ENCODE results near the gene ZNF786. TPM values are rescaled to one million over a fixed set of nuclear protein-coding genes. Genes with fewer than 3 reads are reported as not detected.

Gene ZNF786
- total and polyA plus RNA-seq, 9 of the 15 experiments (the other 6 are each of a cell fraction or from before 2014, with no cell fraction given) = 0.31 to 5.4 (median 3.0) TPM

GRCh38 chr7:149028346-149029109 lies 62.0 kb downstream of the ZNF786 start, which contains the start of gene PDIA4 (continued):
- peak; percentile 86 for TF ChIP-seq PRDM10 (IDR thresholded peaks at IDR 0.05; ENCODE audit: partially characterized antibody)
- no peak for TF ChIP-seq IRF9 (tag; IDR thresholded peaks at IDR 0.05)
- TF ChIP-seq RFX5 (IDR thresholded peaks at IDR 0.05; ENCODE audit: low read depth, low read length) = peak; percentile 40
- TF ChIP-seq ZNF583 (CRISPR knock-in tag; IDR thresholded peaks at IDR 0.05) = 0 out of 2 replicates have a peak, but pooled peaks have one; percentile 14
- TF ChIP-seq ZNF431 (CRISPR knock-in tag; IDR thresholded peaks at IDR 0.05) = peak; percentile 75
- peak; percentile 74 for TF ChIP-seq ATF1 (CRISPR knock-in tag; IDR thresholded peaks at IDR 0.05)
- TF ChIP-seq ATF1 (tag; IDR thresholded peaks at IDR 0.05) = peak; percentile 96
- TF ChIP-seq REST (IDR thresholded peaks at IDR 0.05; ENCODE audit: borderline replicate concordance) = no peak
- peak; percentile 37; the same call in 1 of the 2 replicates for TF ChIP-seq REST (CRISPR knock-in tag; IDR thresholded peaks at IDR 0.05; ENCODE audit: low read depth)
- peak; percentile 17 to 45; a peak in 2 of 4 replicates for TF ChIP-seq TBL1XR1 (IDR thresholded peaks at IDR 0.05; ENCODE audit: low read length in 2 of 2)
- 0 out of 2 replicates have a peak, but pooled peaks have one; percentile 85 for TF ChIP-seq FOXK1 (CRISPR knock-in tag; IDR thresholded peaks at IDR 0.05; ENCODE audit: borderline replicate concordance)
- TF ChIP-seq NFIC (IDR thresholded peaks at IDR 0.05) = peak; percentile 77
- TF ChIP-seq KDM4B (IDR thresholded peaks at IDR 0.05; ENCODE audit: borderline replicate concordance in 2 of 2, low read depth in 1 of 2) = peak in 1 of 2 experiments; percentile 19; a peak in 1 of 4 replicates
- peak; percentile 75 for TF ChIP-seq CHD2 (IDR thresholded peaks at IDR 0.05; ENCODE audit: low read depth, low read length)
- peak; percentile 96 for TF ChIP-seq FIP1L1 (IDR thresholded peaks at IDR 0.05; ENCODE audit: low read depth, low read length, poor library complexity, severe bottlenecking)
